CD4-positive, alpha-beta T cell (primary cell): ENCODE results near the gene TNS1. TPM values are rescaled to one million over a fixed set of nuclear protein-coding genes. Genes with fewer than 3 reads are reported as not detected.
A peak's percentile ranks its signal among the peaks of the same experiment; 100 is the strongest.

Experiments
- ATAC-seq: fragments of 200-7000 bp; cut with Tn5 transposase; one replicate; pipeline ENCODE4 v1.10.0; 2022; ENCODE audit warnings: mild to moderate bottlenecking; ENCODE audit not compliant: poor library complexity
- CTCF ChIA-PET: fragments of 350-600 bp; sonication (Branson Sonifier 250); formaldehyde crosslinking; loops from one replicate; lab custom pipeline; 2021; ENCODE audit warnings: antibody characterized with exemption, inconsistent platforms; lab: Charles Lee
- POLR2A ChIA-PET: fragments of 350-600 bp; sonication (Branson Sonifier 250); formaldehyde crosslinking; loops from one replicate; lab custom pipeline; 2021; ENCODE audit warnings: antibody characterized with exemption, inconsistent platforms; lab: Charles Lee
- DNase-seq, 14 experiments: peaks; one replicate each; pipeline ENCODE4 v3.0.0-alpha.2; 2013 to 2020; ENCODE audit warnings: mixed read lengths in 2 of 14
- H3K27ac ChIP-seq, 2 donors: one replicate each; pipeline versions ENCODE4 v1.5.1 to v1.7.0; 2013; ENCODE audit warnings: low read length in 2 of 2, low read depth in 1 of 2, mild to moderate bottlenecking in 1 of 2
- H3K27me3 ChIP-seq, 2 experiments: 1 replicate in 1 of 2; 2 replicates in 1 of 2; pipeline versions ENCODE4 v1.6.1 to v1.7.0; 2013; ENCODE audit warnings: low read length in 2 of 2, control low read depth in 1 of 2, mild to moderate bottlenecking in 1 of 2, moderate library complexity in 1 of 2; ENCODE audit not compliant: insufficient read depth in 2 of 2, control insufficient read depth in 1 of 2
- H3K36me3 ChIP-seq: one replicate; pipeline ENCODE4 v1.6.1; 2013; ENCODE audit warnings: low read length, control low read depth; ENCODE audit not compliant: insufficient read depth
- H3K4me1 ChIP-seq: one replicate; pipeline ENCODE4 v1.6.1; 2013; ENCODE audit warnings: low read length, control low read depth; ENCODE audit not compliant: insufficient read depth
- H3K4me3 ChIP-seq: one replicate; pipeline ENCODE4 v1.5.1; 2013; ENCODE audit warnings: mild to moderate bottlenecking, low read length, moderate library complexity
- H3K9me3 ChIP-seq, 2 experiments: 1 replicate in 1 of 2; 2 replicates in 1 of 2; pipeline versions ENCODE4 v1.6.1 to v1.7.0; 2013; ENCODE audit warnings: low read length in 2 of 2, mild to moderate bottlenecking in 2 of 2, control low read depth in 1 of 2, moderate library complexity in 1 of 2; ENCODE audit not compliant: control insufficient read depth in 1 of 2, insufficient read depth in 1 of 2
- H3K27ac Mint-ChIP-seq: one replicate; pipeline ENCODE4 v1.8.0; 2020; ENCODE audit warnings: mixed read lengths
- H3K27me3 Mint-ChIP-seq: one replicate; pipeline ENCODE4 v1.8.0; 2021; ENCODE audit warnings: mixed read lengths
- H3K36me3 Mint-ChIP-seq: one replicate; pipeline ENCODE4 v1.8.0; 2021; ENCODE audit warnings: low read depth, mixed read lengths
- H3K4me1 Mint-ChIP-seq: one replicate; pipeline ENCODE4 v1.8.0; 2021; ENCODE audit warnings: low read depth, mixed read lengths
- H3K4me3 Mint-ChIP-seq: one replicate; pipeline ENCODE4 v1.8.0; 2020; ENCODE audit warnings: mild to moderate bottlenecking, mixed read lengths
- H3K9me3 Mint-ChIP-seq: one replicate; pipeline ENCODE4 v1.8.0; 2020; ENCODE audit warnings: mixed read lengths
- intact Hi-C, 2 experiments: fragments of 100-400 bp; cut with DNase I in 1 of 2; cut with micrococcal nuclease in 1 of 2; formaldehyde crosslinking; loops; one replicate each; pipeline versions ENCODE4 v1.15.1 to v1.9.0; 2023 to 2025; cut with DNase I, micrococcal nuclease
- total RNA-seq, 174 experiments: library from RNA in 2 of 174; stranded (reverse) in 2 of 174; gene quantifications; one replicate each; pipeline ENCODE4 v1.2.3 and lab custom pipeline; 2021 to 2026
- TF ChIP-seq, protein P1 (sequence below): fragments of 200-600 bp; IDR thresholded peaks from one replicate; pipeline ENCODE4 v1.8.0; 2022; ENCODE audit warnings: antibody characterized with exemption, mild to moderate bottlenecking

The TNS1 gene
- total RNA-seq, 2 experiments from 2014 or later: 0.25 to 0.34 TPM

DNA sequence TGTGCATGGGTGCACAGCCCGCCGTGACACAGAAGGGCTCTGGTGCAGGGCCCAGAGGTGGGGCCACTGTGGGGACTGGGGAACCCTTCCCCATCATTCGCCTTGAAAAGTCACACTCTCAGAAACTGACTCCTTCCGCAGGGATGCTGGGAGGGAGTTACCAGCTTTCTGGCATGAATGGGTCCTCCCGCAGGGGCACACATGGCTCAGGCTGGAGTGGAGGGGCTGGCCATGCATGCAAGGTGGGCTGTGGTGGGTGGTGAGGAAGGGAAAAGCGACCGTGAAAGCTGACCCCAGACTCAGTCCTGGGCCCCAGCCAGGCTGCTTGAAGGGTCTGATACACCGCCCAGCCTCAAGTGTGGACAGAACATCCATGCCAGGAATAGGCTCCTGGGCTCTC, 201.1 kb downstream of the TNS1 start:
- no peaks in the 10 kb centered on the region for H3K27me3 ChIP-seq
- POLR2A ChIA-PET: no interaction called here
- DNase-seq (peak in 1 of 14 experiments; percentile 22), ATAC-seq (no peak)
- H3K9me3 Mint-ChIP-seq: no peaks in the 10 kb centered on the region
- H3K27ac ChIP-seq: no peak overlapping the region
- TF ChIP-seq, protein P1, sequence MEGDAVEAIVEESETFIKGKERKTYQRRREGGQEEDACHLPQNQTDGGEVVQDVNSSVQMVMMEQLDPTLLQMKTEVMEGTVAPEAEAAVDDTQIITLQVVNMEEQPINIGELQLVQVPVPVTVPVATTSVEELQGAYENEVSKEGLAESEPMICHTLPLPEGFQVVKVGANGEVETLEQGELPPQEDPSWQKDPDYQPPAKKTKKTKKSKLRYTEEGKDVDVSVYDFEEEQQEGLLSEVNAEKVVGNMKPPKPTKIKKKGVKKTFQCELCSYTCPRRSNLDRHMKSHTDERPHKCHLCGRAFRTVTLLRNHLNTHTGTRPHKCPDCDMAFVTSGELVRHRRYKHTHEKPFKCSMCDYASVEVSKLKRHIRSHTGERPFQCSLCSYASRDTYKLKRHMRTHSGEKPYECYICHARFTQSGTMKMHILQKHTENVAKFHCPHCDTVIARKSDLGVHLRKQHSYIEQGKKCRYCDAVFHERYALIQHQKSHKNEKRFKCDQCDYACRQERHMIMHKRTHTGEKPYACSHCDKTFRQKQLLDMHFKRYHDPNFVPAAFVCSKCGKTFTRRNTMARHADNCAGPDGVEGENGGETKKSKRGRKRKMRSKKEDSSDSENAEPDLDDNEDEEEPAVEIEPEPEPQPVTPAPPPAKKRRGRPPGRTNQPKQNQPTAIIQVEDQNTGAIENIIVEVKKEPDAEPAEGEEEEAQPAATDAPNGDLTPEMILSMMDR: no peak
- H3K27ac Mint-ChIP-seq: no peak overlapping the region
- no peaks in the 10 kb centered on the region for H3K9me3 ChIP-seq
- H3K4me3 ChIP-seq: no peak overlapping the region
- no peaks in the 10 kb centered on the region for H3K4me1 ChIP-seq
- H3K27me3 Mint-ChIP-seq: no peaks in the 10 kb centered on the region
- no peaks in the 10 kb centered on the region for H3K36me3 ChIP-seq
- H3K4me3 Mint-ChIP-seq: no peak overlapping the region
- H3K36me3 Mint-ChIP-seq: no peaks in the 10 kb centered on the region
- CTCF ChIA-PET: no interaction called here
- no peaks in the 10 kb centered on the region for H3K4me1 Mint-ChIP-seq
- intact Hi-C loops: no loop called here

- Mint-ChIP-seq H3K36me3 (no peaks in the 10 kb centered on the region), H3K27ac (no peak overlapping the region), H3K4me1 (no peaks in the 10 kb centered on the region), H3K27me3 (no peaks in the 10 kb centered on the region), H3K4me3 (no peak overlapping the region), H3K9me3 (no peaks in the 10 kb centered on the region)
- no peaks in the 10 kb centered on the region for H3K36me3 ChIP-seq
- H3K4me3 ChIP-seq: no peak overlapping the region
- no peak for DNase-seq
- no peaks in the 10 kb centered on the region for H3K9me3 ChIP-seq
- ChIA-PET CTCF (no interaction called here), POLR2A (no interaction called here)
- no peaks in the 10 kb centered on the region for H3K4me1 ChIP-seq
- H3K27me3 ChIP-seq: no peaks in the 10 kb centered on the region
- TF ChIP-seq, protein P1: no peak
- no peak overlapping the region for H3K27ac ChIP-seq
- intact Hi-C loops: no loop called here
- ATAC-seq: no peak
Measured at GRCh38 chr2:217801115-217801531, 201.7 kb downstream of the TNS1 start.

DNA sequence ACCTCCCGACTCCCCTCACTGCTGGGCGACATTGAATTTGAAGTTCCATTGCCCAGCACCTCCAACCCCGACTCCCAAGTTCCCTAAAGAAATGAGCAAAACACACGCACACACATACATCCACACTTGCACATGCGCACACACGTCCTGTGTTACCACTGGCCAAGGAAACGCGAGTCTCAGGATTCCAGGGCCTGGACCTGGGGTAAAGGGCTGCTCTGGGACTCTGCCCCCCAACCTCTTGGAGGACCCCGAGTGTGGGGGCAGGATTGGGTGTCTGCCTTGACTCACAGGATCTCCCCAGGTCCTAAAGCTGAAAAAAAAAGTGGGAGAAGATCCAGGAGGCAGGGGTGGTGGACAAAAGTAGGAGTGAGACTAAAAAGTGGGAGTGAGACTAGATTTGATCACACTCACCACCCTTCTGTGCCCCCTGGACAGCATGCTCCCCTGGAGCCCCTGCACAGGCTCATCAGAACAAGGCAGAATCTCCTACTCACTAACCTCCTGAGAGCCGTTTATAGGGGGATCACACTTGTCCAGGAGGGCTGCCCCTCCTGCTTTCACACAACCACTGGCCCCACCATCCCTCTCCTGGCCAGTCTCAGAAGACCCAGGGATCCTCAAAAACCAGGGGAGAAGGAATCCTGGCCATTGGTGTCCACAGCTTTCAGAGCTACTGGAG, 202.2 kb downstream of the TNS1 start:
- no peak overlapping the region for H3K4me3 Mint-ChIP-seq
- CTCF ChIA-PET: no interaction called here
- DNase-seq: no peak

More for the DNA sequence above, 202.2 kb downstream of the TNS1 start:
- H3K9me3 Mint-ChIP-seq: no peaks in the 10 kb centered on the region
- no peaks in the 10 kb centered on the region for H3K4me1 ChIP-seq
- POLR2A ChIA-PET: no interaction called here
- no peaks in the 10 kb centered on the region for H3K9me3 ChIP-seq
- H3K27ac ChIP-seq: no peak overlapping the region
- no peak for ATAC-seq
- no peak overlapping the region for H3K4me3 ChIP-seq
- no peak overlapping the region for H3K27ac Mint-ChIP-seq
- intact Hi-C loops: no loop called here
- no peaks in the 10 kb centered on the region for H3K36me3 ChIP-seq
- H3K36me3 Mint-ChIP-seq: no peaks in the 10 kb centered on the region
- TF ChIP-seq, protein P1: no peak
- H3K27me3 Mint-ChIP-seq: no peaks in the 10 kb centered on the region
- H3K4me1 Mint-ChIP-seq: no peaks in the 10 kb centered on the region
- no peaks in the 10 kb centered on the region for H3K27me3 ChIP-seq
